Coronary artery (tissue), 2 donors: ENCODE results near the gene PI4KA.
A peak's percentile ranks its signal among the peaks of the same experiment; 100 is the strongest.

Experiments
- DNase-seq: peaks from one replicate; pipeline ENCODE4 v3.0.0-alpha.2; 2017; ENCODE audit warnings: low spot score
- H3K27ac ChIP-seq, 2 donors: fragments of 200-600 bp; sonication (generic); one replicate each; pipeline ENCODE4 v1.5.1; 2016 to 2019
- H3K4me3 ChIP-seq: fragments of 200-600 bp; sonication (generic); 2 replicates; pipeline ENCODE4 v1.5.1; 2016; ENCODE audit warnings: mild to moderate bottlenecking, moderate library complexity
- CTCF ChIP-seq: fragments of 200-600 bp; sonication (generic); IDR thresholded peaks from one replicate; pipeline ENCODE4 v1.5.1; 2019; ENCODE audit warnings: antibody characterized with exemption

PI4KA gene

GRCh38 chr22:20745119-20745518, 113.5 kb downstream of the PI4KA start:
- Histone ChIP-seq H3K4me3 (no peak overlapping the region), H3K27ac (no peak overlapping the region)
- TF ChIP-seq CTCF: no peak
- DNase-seq: no peak

GRCh38 chr22:20744456-20744855, 114.2 kb downstream of the PI4KA start:
- Histone ChIP-seq H3K4me3 (no peak overlapping the region), H3K27ac (no peak overlapping the region)
- no peak for TF ChIP-seq CTCF
- DNase-seq: no peak

- no peak for DNase-seq
- no peak for TF ChIP-seq CTCF
- Histone ChIP-seq H3K4me3 (no peak overlapping the region), H3K27ac (no peak overlapping the region)
These were observed 115.8 kb downstream of the PI4KA start for GRCh38 chr22:20742764-20743163.

GRCh38 chr22:20741634-20742581, 116.7 kb downstream of the PI4KA start:
- no peak overlapping the region for H3K4me3 ChIP-seq
- H3K27ac ChIP-seq: no peak overlapping the region
- no peak for DNase-seq
- peak; percentile 40 for TF ChIP-seq CTCF

- TF ChIP-seq CTCF: no peak
- Histone ChIP-seq H3K27ac (no peak overlapping the region), H3K4me3 (no peak overlapping the region)
- DNase-seq: no peak
These were observed 117.5 kb downstream of the PI4KA start for GRCh38 chr22:20741008-20741633.

- Histone ChIP-seq H3K27ac (no peak overlapping the region), H3K4me3 (no peak overlapping the region)
- no peak for DNase-seq
- no peak for TF ChIP-seq CTCF
These were observed 118.2 kb downstream of the PI4KA start for GRCh38 chr22:20740222-20740951.
